T-helper 2 cell treated with Interferon-gamma antibody and Interleukin-4, amounts not matched to agents 100 ng/mL and 5 ng/mL, for 36 hours (primary cell): Measurements from ENCODE around the gene PSTPIP2. TPM values are rescaled to one million over a fixed set of nuclear protein-coding genes. Genes with fewer than 3 reads are reported as not detected.
"Not testable (repeated sequence)": the region's sequence is repeated elsewhere in the genome, so short reads cannot be mapped to it uniquely, and the experiment has no call there.

ENCODE experiments used
- intact Hi-C: fragments of 100-400 bp; cut with micrococcal nuclease; formaldehyde crosslinking; loops from one replicate; pipeline ENCODE4 v1.15.1; 2023
- total RNA-seq: library from RNA; stranded (reverse); gene quantifications from 2 replicates; pipeline ENCODE4 v1.2.3, GENCODE V29; 2022

Gene PSTPIP2
- total RNA-seq, 1 donor from 2014 or later = 25.6 TPM

- intact Hi-C loops = loop anchor here (5.0 kb wide), 1 partner anchor 62 kb away; no protein-coding TSS in a partner anchor
Measured at GRCh38 chr18:45995461-45995860, 76.6 kb downstream of the PSTPIP2 start.

GRCh38 chr18:45993438-45993837, 78.6 kb downstream of the PSTPIP2 start:
- intact Hi-C loops = no loop called here

- intact Hi-C loops = not testable (repeated sequence)
Measured at GRCh38 chr18:45992527-45992926, 79.5 kb downstream of the PSTPIP2 start.

- intact Hi-C loops = no loop called here
Measured at GRCh38 chr18:45991788-45992187, 80.3 kb downstream of the PSTPIP2 start.

GRCh38 chr18:45984546-45985235, 87.4 kb downstream of the PSTPIP2 start:
- intact Hi-C loops = no loop called here

- intact Hi-C loops = no loop called here
Measured at GRCh38 chr18:45981821-45982220, 90.2 kb downstream of the PSTPIP2 start.

- intact Hi-C loops = no loop called here
Measured at GRCh38 chr18:45980229-45980628, 91.8 kb downstream of the PSTPIP2 start.

GRCh38 chr18:45978084-45978483, 94.0 kb downstream of the PSTPIP2 start:
- intact Hi-C loops = no loop called here

- intact Hi-C loops = no loop called here
Measured at GRCh38 chr18:45976974-45977373, 95.1 kb downstream of the PSTPIP2 start.

GRCh38 chr18:45976566-45976965, 95.5 kb downstream of the PSTPIP2 start:
- intact Hi-C loops = no loop called here

- intact Hi-C loops = loop anchor here (1.0 to 2.0 kb wide), 5 partner anchors 49 to 309 kb away; no protein-coding TSS in a partner anchor
Measured at GRCh38 chr18:45974088-45974536, 97.9 kb downstream of the PSTPIP2 start.

GRCh38 chr18:45967007-45967706, 104.9 kb downstream of the PSTPIP2 start, which contains the start of gene EPG5:
TSS of gene EPG5 (minus strand) at chr18:45967329. CDS start at chr18:45967239, 90 bp downstream.
- intact Hi-C loops = loop anchor here (1.0 to 2.0 kb wide), 4 partner anchors 32 to 300 kb away; no protein-coding TSS in a partner anchor

GRCh38 chr18:45964913-45965312, 107.1 kb downstream of the PSTPIP2 start:
- intact Hi-C loops = not testable (repeated sequence)

GRCh38 chr18:45962866-45963265, 109.2 kb downstream of the PSTPIP2 start:
- intact Hi-C loops = no loop called here

- intact Hi-C loops = no loop called here
Measured at GRCh38 chr18:45962461-45962860, 109.6 kb downstream of the PSTPIP2 start.

GRCh38 chr18:45959484-45959883, 112.6 kb downstream of the PSTPIP2 start:
- intact Hi-C loops = not testable (repeated sequence)

- intact Hi-C loops = no loop called here
Measured at GRCh38 chr18:45958730-45959129, 113.3 kb downstream of the PSTPIP2 start.

- intact Hi-C loops = no loop called here
Measured at GRCh38 chr18:45958027-45958426, 114.0 kb downstream of the PSTPIP2 start.

- intact Hi-C loops = no loop called here
Measured at GRCh38 chr18:45957100-45957499, 115.0 kb downstream of the PSTPIP2 start.

- intact Hi-C loops = no loop called here
Measured at GRCh38 chr18:45954070-45954934, 117.8 kb downstream of the PSTPIP2 start.

GRCh38 chr18:45951016-45951714, 120.9 kb downstream of the PSTPIP2 start:
- intact Hi-C loops = no loop called here
